HG03159 (cell line): ENCODE measurements around the gene INPPL1.
"Not testable (repeated sequence)": the region's sequence is repeated elsewhere in the genome, so short reads cannot be mapped to it uniquely, and the experiment has no call there.

ENCODE experiments used
- ATAC-seq: cut with Tn5 transposase; IDR thresholded peaks from one replicate; pipeline ENCODE4 v1.9.1; 2021; ENCODE audit warnings: mild to moderate bottlenecking, moderate library complexity; ENCODE audit not compliant: unreplicated experiment

INPPL1 gene, protein sequence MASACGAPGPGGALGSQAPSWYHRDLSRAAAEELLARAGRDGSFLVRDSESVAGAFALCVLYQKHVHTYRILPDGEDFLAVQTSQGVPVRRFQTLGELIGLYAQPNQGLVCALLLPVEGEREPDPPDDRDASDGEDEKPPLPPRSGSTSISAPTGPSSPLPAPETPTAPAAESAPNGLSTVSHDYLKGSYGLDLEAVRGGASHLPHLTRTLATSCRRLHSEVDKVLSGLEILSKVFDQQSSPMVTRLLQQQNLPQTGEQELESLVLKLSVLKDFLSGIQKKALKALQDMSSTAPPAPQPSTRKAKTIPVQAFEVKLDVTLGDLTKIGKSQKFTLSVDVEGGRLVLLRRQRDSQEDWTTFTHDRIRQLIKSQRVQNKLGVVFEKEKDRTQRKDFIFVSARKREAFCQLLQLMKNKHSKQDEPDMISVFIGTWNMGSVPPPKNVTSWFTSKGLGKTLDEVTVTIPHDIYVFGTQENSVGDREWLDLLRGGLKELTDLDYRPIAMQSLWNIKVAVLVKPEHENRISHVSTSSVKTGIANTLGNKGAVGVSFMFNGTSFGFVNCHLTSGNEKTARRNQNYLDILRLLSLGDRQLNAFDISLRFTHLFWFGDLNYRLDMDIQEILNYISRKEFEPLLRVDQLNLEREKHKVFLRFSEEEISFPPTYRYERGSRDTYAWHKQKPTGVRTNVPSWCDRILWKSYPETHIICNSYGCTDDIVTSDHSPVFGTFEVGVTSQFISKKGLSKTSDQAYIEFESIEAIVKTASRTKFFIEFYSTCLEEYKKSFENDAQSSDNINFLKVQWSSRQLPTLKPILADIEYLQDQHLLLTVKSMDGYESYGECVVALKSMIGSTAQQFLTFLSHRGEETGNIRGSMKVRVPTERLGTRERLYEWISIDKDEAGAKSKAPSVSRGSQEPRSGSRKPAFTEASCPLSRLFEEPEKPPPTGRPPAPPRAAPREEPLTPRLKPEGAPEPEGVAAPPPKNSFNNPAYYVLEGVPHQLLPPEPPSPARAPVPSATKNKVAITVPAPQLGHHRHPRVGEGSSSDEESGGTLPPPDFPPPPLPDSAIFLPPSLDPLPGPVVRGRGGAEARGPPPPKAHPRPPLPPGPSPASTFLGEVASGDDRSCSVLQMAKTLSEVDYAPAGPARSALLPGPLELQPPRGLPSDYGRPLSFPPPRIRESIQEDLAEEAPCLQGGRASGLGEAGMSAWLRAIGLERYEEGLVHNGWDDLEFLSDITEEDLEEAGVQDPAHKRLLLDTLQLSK

DNA sequence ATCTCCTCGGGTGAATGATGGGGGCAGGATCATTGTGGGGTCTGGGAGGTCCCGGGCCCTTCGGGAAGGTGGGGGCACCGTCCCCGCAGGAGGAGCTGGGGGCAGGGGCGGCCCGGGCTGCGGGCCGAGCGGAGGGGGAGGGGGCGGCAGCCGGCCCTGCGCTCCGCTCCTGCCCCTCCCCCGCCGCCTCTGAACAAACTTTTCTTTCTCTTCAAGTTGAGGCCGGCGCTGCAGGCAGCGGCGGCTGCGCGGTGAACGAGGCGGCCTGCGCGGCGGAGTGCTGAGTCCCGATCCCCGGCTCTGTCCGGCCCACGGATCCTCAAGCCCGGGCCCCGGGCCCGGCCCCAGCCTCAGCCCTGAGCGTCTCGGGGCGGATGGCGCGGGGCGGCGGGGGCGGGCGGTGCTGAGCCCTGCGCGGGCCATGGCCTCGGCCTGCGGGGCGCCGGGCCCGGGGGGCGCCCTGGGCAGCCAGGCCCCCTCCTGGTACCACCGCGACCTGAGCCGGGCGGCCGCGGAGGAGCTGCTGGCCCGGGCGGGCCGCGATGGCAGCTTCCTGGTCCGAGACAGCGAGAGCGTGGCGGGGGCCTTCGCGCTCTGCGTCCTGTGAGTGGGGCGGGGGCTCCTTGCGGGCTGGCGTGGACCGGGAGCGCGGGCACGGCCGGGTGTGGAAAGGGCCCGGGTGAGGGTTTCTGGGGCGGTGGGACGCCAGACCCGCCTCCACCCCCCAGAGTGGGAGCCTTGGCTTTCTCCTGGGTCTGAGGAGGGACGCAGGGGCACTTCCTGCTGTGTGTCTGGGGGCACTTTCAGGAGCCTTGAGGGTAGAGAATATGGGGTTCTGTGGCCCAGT, at the start of gene INPPL1:
Gene INPPL1, plus strand, starts transcription at position 204 of the 847 bp plus-strand sequence. Its CDS starts 218 bp downstream, at position 422.
- ATAC-seq = no peak

DNA sequence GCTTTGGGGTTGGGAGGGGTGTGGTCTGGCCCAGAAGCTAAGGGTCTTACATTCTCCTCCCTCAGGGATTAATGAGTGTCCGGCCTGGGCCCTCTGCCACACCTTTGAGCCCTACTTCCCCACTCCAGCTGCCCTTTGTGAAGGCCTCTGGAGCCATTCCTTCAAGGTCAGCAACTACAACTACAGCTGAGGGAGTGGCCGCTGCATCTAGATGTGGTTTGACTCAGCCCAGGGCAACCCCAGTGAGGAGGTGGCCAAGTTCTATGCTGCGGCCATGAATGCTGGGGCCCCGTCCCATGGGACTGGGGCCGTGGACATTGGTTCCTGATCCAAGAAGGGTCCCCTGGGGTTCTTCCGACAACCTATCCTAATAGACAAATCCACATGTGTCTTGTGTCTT, 46.9 kb upstream of the INPPL1 start:
- ATAC-seq = no peak

DNA sequence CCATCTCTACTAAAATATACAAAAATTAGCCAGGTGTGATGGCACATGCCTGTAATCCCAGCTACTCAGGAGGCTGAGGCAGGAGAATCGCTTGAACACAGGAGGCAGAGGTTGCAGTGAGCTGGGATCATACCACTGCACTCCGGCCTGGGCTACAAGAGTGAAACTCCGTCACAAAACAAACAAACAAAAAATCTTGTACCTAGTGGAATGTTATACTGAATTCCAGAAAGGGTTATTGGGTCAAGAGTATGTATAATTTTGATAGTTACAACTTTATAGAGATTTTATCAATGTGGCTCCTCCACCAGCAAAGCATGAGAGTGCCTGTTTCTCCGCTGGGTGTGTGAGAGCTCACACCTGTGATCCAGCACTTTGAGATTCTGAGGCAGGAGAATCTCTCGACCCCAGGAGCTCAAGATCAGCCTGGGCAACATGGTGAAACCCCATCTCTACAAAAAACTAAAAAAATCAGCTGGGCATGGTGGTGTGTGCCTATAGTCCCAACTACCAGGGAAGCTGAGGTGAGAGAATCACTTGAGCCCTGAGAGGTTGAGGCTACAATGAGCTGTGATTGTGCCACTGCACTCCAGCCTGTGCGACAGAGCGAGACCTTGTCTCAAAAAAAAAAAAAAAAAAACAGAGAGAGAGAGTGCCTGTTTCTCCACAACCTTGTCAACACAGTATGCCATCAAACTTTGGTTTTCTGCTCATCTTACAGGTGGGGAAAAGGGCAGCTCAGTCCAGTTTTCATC, 45.3 kb upstream of the INPPL1 start:
- ATAC-seq = no peak

DNA sequence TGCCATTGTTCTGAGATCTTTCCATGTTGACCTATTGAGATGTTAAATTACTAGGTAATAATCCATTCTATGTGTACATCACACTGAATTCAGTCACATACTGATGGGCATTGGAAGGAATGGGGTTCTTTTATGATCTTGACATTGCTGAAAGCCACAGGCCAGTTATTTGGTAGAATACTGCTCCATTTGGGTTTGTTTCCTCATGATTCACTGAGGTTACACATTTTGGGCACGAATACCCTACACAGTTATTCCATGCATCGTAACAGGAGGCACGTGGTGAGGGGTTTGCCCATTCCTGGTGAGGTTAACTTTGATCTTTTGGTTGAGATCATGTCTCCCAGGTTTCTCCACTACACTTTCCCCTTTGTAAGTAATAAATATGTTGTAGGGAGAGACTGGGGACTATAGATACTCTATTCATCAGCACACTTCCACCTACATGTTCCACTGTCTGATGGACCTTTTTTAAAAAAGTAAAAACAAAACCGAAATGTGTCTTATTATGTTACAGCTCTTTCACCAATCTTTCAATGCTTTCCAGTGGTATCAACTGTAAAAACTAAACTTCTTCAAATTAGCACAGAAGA, 44.7 kb upstream of the INPPL1 start:
- ATAC-seq = no peak

DNA sequence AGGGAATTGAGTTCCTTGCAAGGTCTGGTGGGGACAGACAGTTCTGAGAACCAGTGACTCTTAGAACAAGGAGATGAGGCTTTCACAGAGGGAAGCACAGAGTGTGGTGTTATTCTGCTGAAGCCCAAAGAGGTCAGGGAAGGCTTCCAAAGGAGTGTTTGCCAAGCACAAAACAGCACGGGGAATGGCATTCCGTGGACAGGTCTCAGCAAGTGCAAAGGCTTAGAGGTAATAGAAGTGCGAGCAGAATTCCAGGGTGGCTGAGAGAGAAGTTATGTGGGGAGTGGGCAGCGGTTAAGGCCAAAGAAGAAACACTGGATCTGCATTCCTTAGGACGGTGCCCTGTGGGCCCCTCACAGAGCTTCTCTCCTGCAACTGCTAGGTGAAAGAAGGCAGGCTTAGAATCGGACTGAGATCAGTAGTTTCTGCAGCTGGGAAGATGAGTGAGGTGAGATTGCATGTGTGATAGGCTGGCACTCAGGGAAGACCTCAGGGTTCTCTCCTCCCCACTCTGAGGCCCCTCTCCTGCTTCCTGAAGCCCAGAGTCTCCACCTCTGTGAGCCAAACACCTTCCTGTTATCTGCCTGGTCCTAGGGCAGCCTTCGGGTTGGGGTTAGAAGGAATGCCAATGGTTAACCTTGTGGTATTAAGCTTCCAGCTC, 43.5 kb upstream of the INPPL1 start:
- ATAC-seq = not testable (repeated sequence)

DNA sequence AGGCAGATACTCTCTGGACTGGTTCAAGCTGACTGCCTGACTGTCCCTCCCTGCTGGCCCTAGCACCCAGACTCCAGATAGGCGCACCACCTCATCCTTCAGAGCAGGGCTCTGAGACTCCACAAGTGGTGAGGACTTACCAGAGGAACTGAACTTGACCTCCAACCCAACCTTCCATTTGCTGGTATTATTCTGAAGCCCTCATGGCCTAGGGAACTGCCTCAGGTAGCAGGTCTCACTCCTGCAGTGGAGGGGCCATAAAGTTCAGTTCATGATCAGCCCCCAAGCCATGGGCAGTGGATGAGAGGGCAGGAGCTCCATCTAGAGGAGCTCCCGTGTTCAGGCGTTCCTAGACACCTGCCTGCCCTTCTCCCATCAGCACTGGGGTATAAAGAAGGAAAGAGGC, 43.0 kb upstream of the INPPL1 start:
- ATAC-seq = not testable (repeated sequence)

DNA sequence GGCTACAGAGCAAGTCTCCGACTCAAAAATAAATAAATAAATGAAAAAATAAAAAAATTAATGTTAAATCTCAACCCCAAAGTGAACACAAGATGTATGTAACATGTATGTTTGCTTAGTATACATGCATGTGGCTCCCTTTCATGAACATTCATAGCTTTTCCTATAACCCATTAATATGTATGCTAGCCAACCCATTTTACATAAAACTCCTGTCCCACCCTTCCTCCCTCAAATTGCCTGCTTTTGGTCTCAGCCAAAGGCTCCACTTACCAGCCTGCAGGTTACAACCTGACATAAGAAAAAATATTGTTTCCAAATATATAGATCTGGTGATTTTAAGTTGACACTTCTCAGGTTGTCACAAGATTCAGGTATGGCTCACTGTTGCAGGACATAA, 36.3 kb upstream of the INPPL1 start:
- no peak for ATAC-seq

DNA sequence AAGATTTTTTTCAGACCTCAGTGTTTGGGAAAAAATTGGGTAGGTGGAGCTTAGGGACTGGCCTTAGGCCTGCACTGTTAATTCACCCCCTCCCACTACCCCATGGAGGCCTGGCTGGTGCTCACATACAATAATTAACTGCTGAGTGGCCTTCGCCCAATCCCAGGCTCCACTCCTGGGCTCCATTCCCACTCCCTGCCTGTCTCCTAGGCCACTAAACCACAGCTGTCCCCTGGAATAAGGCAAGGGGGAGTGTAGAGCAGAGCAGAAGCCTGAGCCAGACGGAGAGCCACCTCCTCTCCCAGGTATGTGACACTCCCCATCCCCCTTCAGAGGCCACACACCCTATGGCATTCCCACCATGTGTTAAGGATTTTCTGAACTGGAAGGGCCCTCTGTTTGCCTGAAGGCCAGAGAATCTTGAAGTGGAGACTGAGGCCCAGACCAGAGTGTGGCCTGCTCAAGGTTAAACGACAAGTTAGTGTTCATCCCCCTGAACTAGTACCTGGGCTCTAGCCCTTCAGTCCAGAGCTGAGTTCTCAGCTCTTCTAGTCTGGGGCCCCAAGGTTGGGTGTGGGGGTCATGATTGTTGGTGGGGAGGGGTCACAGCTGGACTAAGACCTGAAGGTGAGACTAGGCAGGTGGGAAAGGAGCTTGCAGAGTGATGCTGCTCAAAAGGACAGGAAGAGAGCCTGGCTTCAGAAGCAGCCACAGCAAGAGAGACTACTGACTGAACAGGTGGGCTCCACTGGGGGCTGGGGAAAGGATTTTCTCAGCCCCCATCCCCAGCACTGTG, 34.9 kb upstream of the INPPL1 start:
- ATAC-seq = no peak

DNA sequence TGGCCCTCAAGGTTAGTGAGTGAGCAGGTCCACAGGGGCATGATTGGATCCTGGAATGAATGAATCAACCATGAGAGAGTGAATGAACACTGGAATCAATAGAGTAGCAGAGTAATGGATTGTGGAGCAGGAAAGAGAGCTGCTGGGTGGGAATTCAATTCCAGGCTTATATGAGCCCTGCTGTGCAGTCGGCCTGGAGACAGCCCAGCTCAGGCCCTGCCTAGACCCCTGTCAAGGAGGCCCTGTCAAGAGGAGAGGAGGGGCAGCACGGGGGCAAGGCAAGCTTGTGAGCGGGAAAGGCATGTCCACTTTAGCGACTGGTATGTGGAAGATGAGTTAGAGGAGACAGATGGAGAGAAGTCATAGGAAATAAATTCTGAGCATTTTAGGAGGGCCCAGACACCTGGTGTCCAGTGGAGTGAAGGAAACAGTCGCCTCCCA, 33.9 kb upstream of the INPPL1 start:
- ATAC-seq = no peak

DNA sequence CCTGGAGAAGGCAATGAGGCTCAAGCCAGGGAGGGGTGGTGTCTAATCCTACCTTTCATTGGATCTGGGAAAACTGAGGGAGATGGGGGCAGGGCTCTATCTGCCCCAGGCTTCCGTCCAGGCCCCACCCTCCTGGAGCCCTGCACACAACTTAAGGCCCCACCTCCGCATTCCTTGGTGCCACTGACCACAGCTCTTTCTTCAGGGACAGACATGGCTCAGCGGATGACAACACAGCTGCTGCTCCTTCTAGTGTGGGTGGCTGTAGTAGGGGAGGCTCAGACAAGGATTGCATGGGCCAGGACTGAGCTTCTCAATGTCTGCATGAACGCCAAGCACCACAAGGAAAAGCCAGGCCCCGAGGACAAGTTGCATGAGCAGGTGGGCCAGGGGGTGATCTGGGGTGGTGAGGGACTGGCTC, 32.6 kb upstream of the INPPL1 start, which contains the start of gene FOLR1:
Gene FOLR1, plus strand, starts transcription at position 180 of the 421 bp plus-strand sequence. Its CDS starts 34 bp downstream, at position 214.
- no peak for ATAC-seq

DNA sequence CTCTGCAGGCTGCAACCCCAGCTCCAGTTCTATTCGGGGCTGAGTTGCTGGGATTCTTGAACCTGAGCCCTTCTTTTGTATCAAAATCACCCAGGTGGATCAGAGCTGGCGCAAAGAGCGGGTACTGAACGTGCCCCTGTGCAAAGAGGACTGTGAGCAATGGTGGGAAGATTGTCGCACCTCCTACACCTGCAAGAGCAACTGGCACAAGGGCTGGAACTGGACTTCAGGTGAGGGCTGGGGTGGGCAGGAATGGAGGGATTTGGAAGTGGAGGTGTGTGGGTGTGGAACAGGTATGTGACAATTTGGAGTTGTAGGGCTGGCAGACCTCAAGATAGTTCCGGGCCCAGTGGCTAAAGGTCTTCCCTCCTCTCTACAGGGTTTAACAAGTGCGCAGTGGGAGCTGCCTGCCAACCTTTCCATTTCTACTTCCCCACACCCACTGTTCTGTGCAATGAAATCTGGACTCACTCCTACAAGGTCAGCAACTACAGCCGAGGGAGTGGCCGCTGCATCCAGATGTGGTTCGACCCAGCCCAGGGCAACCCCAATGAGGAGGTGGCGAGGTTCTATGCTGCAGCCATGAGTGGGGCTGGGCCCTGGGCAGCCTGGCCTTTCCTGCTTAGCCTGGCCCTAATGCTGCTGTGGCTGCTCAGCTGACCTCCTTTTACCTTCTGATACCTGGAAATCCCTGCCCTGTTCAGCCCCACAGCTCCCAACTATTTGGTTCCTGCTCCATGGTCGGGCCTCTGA, 28.9 kb upstream of the INPPL1 start:
- no peak for ATAC-seq

DNA sequence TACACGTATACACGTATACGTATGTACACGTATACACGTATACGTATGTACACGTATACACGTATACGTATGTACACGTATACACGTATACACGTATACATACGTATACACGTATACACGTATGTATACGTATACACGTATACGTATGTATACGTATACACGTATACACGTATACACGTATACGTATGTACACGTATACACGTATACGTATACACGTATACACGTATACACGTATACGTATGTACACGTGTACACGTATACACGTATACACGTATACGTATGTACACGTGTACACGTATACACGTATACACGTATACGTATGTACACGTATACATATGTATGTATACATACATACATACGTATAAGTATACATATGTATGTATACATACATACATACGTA, 23.1 kb upstream of the INPPL1 start:
- ATAC-seq = not testable (repeated sequence)

DNA sequence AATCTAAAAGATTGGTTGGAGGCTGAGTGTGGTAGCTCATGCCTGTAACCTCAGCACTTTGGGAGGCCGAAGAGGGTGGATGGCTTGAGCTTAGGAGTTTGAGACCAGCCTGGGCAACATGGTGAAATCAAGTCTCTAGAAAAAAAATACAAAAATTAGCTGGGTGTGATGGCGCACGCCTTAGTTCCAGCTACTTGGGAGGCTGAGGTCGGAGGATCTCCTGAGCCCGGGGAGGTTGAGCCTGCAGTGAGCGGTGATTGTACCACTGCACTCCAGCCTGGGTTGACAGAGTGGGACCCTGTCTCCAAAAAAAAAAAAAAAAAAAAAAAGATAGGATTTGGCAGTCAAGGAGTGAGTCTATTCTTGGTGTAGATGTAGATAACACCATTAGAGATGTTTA, 22.0 kb upstream of the INPPL1 start:
- no peak for ATAC-seq

DNA sequence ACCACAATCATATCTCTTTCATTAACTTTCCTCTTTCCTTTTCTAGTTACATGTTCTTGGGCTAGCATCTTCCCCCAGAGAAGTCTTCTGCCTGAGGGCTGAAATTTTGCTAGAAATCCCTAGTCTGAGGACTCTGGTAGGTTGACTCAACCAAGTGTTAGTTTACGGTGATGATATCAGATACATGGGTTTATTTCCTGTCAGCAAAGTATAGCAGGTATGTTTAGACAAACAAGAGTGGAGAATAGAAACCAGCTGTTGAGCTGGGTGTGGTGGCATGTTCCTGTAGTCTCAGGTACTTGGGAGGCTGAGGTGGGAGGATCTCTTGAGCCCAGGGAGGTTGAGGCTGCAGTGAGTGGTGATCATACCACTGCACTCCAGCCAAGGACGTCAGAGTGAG, 21.4 kb upstream of the INPPL1 start:
- ATAC-seq = no peak

DNA sequence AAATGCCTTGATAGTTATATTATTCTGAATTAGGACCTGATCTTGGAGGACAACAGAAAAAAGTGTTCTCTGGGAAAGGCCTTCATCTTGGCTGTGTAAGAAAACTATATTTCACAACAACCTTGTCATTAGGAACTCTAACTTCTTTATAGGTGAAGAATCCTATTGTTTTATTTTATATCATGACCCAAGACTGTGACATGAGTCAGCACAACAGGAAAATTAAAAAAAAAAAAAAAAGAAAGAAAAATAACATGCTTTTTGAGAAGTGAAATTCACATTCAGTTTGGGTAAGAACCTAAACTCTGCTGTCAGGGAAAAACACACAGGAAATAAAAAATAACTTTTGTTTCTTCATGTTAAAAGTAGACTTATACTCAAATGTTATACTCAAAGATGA, 19.7 kb upstream of the INPPL1 start:
- ATAC-seq = no peak

DNA sequence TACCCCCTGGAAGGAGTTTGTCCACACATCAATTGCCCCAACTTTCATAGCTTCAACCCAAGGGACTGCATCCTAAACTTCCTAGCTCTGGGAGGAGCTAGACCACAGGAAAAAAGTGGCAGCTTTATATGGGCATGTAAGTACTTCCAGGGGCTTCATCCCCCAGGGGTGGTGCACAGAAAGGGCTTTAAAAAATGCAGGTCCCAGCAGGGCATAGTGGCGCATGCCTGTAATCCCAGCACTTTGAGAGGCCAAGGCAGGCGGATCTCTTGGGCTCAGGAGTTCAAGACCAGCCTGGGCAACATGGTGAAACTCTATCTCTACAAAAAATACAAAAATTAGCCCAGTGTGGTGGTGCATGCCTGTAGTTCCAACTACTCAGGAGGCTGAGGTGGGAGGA, 17.8 kb upstream of the INPPL1 start:
- not testable (repeated sequence) for ATAC-seq

DNA sequence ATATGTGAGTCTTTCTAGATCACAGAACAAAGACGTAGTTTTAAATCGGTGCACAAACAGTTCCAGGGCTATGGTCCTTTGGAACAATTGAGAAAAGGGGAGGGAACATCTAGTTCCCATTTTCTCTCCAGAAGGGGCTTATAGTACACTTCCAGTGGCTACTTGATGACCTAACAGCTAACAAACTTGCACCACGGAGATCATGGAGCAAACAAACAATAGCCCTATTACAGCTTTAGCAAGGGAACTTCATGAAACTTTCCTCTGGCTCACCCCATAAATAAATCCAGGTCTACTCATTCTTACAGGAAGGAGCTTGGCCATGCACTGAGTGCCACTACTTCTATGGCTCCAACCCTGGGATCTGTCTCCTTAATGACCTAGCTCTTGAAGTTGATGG, 16.3 kb upstream of the INPPL1 start:
- no peak for ATAC-seq
